Skeletal muscle satellite cell (primary cell): ENCODE results near the gene TMEM215. TPM values are rescaled to one million over a fixed set of nuclear protein-coding genes. Genes with fewer than 3 reads are reported as not detected.

ENCODE experiments used
- H3K27me3 ChIP-seq: 2 replicates; pipeline ENCODE4 v1.7.0; 2013; ENCODE audit warnings: low read length; ENCODE audit not compliant: control insufficient read depth, insufficient read depth
- H3K36me3 ChIP-seq: 2 replicates; pipeline ENCODE4 v1.7.0; 2013; ENCODE audit warnings: mild to moderate bottlenecking, control low read depth, low read length; ENCODE audit not compliant: insufficient read depth
- H3K4me1 ChIP-seq: 2 replicates; pipeline ENCODE4 v1.7.0; 2013; ENCODE audit warnings: low read length; ENCODE audit not compliant: control insufficient read depth, insufficient read depth
- H3K4me2 ChIP-seq: 2 replicates; pipeline ENCODE4 v1.7.0; 2013; ENCODE audit warnings: mild to moderate bottlenecking, low read length
- H3K4me3 ChIP-seq: 2 replicates; pipeline ENCODE4 v1.7.0; 2013; ENCODE audit warnings: low read length
- H3K9ac ChIP-seq: 2 replicates; pipeline ENCODE4 v1.7.0; 2013; ENCODE audit warnings: mild to moderate bottlenecking, low read depth, low read length, moderate library complexity
- H3K9me3 ChIP-seq: replicated peaks from 2 replicates; pipeline ENCODE4 v1.7.0; 2013; ENCODE audit warnings: mild to moderate bottlenecking, control low read depth, low read length
- total RNA-seq: library from RNA; depleted of rRNA; stranded (reverse); fragments of >200 nt; gene quantifications from 2 replicates; pipeline ENCODE4 v1.2.3, GENCODE V29; 2012; rRNA removed

TMEM215 gene
- not detected in 2 replicates for total RNA-seq

- Histone ChIP-seq H3K36me3 (no peaks in the 10 kb centered on the region), H3K9me3 (no peaks in the 10 kb centered on the region), H3K9ac (no peak within 1 kb of the TSS), H3K4me1 (no peaks in the 10 kb centered on the region), H3K4me3 (no peak within 1 kb of the TSS), H3K4me2 (no peak within 1 kb of the TSS), H3K27me3 (peaks cover 61% of the 10 kb centered on the region)
Observed at GRCh38 chr9:32783168-32783891, at the start of gene TMEM215. TSS of gene TMEM215 (plus strand) at chr9:32783540. CDS start at chr9:32784184, 644 bp downstream.

GRCh38 chr9:32735476-32735875 is 47.9 kb upstream of the TMEM215 start:
- no peak overlapping the region for H3K4me2 ChIP-seq
- no peak overlapping the region for H3K9ac ChIP-seq
- H3K4me1 ChIP-seq: no peaks in the 10 kb centered on the region
- no peaks in the 10 kb centered on the region for H3K36me3 ChIP-seq
- no peak overlapping the region for H3K4me3 ChIP-seq
- H3K9me3 ChIP-seq: no peaks in the 10 kb centered on the region
- H3K27me3 ChIP-seq: no peaks in the 10 kb centered on the region

- no peaks in the 10 kb centered on the region for H3K36me3 ChIP-seq
- H3K4me1 ChIP-seq: no peaks in the 10 kb centered on the region
- H3K27me3 ChIP-seq: no peaks in the 10 kb centered on the region
- no peak overlapping the region for H3K4me3 ChIP-seq
- no peaks in the 10 kb centered on the region for H3K9me3 ChIP-seq
- H3K4me2 ChIP-seq: no peak overlapping the region
- no peak overlapping the region for H3K9ac ChIP-seq
Observed at GRCh38 chr9:32737378-32737777, 46.0 kb upstream of the TMEM215 start.

- Histone ChIP-seq H3K9ac (no peak overlapping the region), H3K4me3 (no peak overlapping the region), H3K9me3 (no peaks in the 10 kb centered on the region), H3K27me3 (no peaks in the 10 kb centered on the region), H3K4me1 (no peaks in the 10 kb centered on the region), H3K36me3 (no peaks in the 10 kb centered on the region), H3K4me2 (no peak overlapping the region)
Observed at GRCh38 chr9:32738501-32739172, 44.7 kb upstream of the TMEM215 start.

- no peaks in the 10 kb centered on the region for H3K4me1 ChIP-seq
- no peak overlapping the region for H3K4me3 ChIP-seq
- H3K4me2 ChIP-seq: no peak overlapping the region
- H3K9me3 ChIP-seq: no peaks in the 10 kb centered on the region
- H3K9ac ChIP-seq: no peak overlapping the region
- no peaks in the 10 kb centered on the region for H3K36me3 ChIP-seq
- H3K27me3 ChIP-seq: no peaks in the 10 kb centered on the region
Observed at GRCh38 chr9:32741706-32742105, 41.6 kb upstream of the TMEM215 start.

GRCh38 chr9:32742296-32742695 is 41.0 kb upstream of the TMEM215 start:
- Histone ChIP-seq H3K27me3 (no peaks in the 10 kb centered on the region), H3K4me1 (no peaks in the 10 kb centered on the region), H3K36me3 (no peaks in the 10 kb centered on the region), H3K9me3 (no peaks in the 10 kb centered on the region), H3K4me3 (no peak overlapping the region), H3K9ac (no peak overlapping the region), H3K4me2 (no peak overlapping the region)

GRCh38 chr9:32748013-32748412 is 35.3 kb upstream of the TMEM215 start:
- no peak overlapping the region for H3K9ac ChIP-seq

GRCh38 chr9:32755730-32756129 is 27.6 kb upstream of the TMEM215 start:
- no peaks in the 10 kb centered on the region for H3K9me3 ChIP-seq
- no peak overlapping the region for H3K9ac ChIP-seq
- no peaks in the 10 kb centered on the region for H3K27me3 ChIP-seq
- H3K36me3 ChIP-seq: no peaks in the 10 kb centered on the region
- no peak overlapping the region for H3K4me2 ChIP-seq
- H3K4me1 ChIP-seq: no peaks in the 10 kb centered on the region
- no peak overlapping the region for H3K4me3 ChIP-seq

More at GRCh38 chr9:32748013-32748412, 35.3 kb upstream of the TMEM215 start:
- Histone ChIP-seq H3K4me1 (no peaks in the 10 kb centered on the region), H3K4me2 (no peak overlapping the region), H3K27me3 (no peaks in the 10 kb centered on the region), H3K9me3 (no peaks in the 10 kb centered on the region), H3K4me3 (no peak overlapping the region), H3K36me3 (no peaks in the 10 kb centered on the region)

- H3K4me2 ChIP-seq: no peak overlapping the region
- H3K4me1 ChIP-seq: no peaks in the 10 kb centered on the region
- no peak overlapping the region for H3K9ac ChIP-seq
- no peak overlapping the region for H3K4me3 ChIP-seq
- H3K27me3 ChIP-seq: no peaks in the 10 kb centered on the region
- H3K9me3 ChIP-seq: no peaks in the 10 kb centered on the region
- no peaks in the 10 kb centered on the region for H3K36me3 ChIP-seq
Observed at GRCh38 chr9:32764139-32764538, 19.2 kb upstream of the TMEM215 start.

GRCh38 chr9:32775283-32775682 is 8.1 kb upstream of the TMEM215 start:
- Histone ChIP-seq H3K9ac (no peak overlapping the region), H3K4me3 (no peak overlapping the region), H3K27me3 (peaks cover under 1% of the 10 kb centered on the region), H3K4me2 (no peak overlapping the region), H3K4me1 (no peaks in the 10 kb centered on the region), H3K36me3 (no peaks in the 10 kb centered on the region), H3K9me3 (no peaks in the 10 kb centered on the region)

GRCh38 chr9:32776201-32776600 is 7.1 kb upstream of the TMEM215 start:
- Histone ChIP-seq H3K4me1 (no peaks in the 10 kb centered on the region), H3K4me3 (no peak overlapping the region), H3K4me2 (no peak overlapping the region), H3K36me3 (no peaks in the 10 kb centered on the region), H3K9ac (no peak overlapping the region), H3K27me3 (peaks cover 10% of the 10 kb centered on the region), H3K9me3 (no peaks in the 10 kb centered on the region)
